ENCODE data around the gene CRB3.

CRB3 gene, protein sequence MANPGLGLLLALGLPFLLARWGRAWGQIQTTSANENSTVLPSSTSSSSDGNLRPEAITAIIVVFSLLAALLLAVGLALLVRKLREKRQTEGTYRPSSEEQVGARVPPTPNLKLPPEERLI

GRCh38 chr19:6464070-6464873 is at the start of gene CRB3:
Gene CRB3 (plus strand): TSS chr19:6464271. CDS start chr19:6464702, 431 bp downstream.
- H3K4me3 ChIP-seq (ENCODE audit: low read depth, low read length): peak within 1 kb of the TSS; percentile 91
- DNase-seq (ENCODE audit: low read depth): peak; percentile 71
- TF ChIP-seq CTCF (IDR thresholded peaks at IDR 0.05; ENCODE audit: control insufficient read depth, extremely low read depth, insufficient read depth): no peak

GRCh38 chr19:6414793-6415590 is 49.1 kb upstream of the CRB3 start:
- no peak overlapping the region for H3K4me3 ChIP-seq (ENCODE audit: low read depth, low read length)
- no peak for DNase-seq (ENCODE audit: low read depth)
- TF ChIP-seq CTCF (IDR thresholded peaks at IDR 0.05; ENCODE audit: control insufficient read depth, extremely low read depth, insufficient read depth): no peak

DNA sequence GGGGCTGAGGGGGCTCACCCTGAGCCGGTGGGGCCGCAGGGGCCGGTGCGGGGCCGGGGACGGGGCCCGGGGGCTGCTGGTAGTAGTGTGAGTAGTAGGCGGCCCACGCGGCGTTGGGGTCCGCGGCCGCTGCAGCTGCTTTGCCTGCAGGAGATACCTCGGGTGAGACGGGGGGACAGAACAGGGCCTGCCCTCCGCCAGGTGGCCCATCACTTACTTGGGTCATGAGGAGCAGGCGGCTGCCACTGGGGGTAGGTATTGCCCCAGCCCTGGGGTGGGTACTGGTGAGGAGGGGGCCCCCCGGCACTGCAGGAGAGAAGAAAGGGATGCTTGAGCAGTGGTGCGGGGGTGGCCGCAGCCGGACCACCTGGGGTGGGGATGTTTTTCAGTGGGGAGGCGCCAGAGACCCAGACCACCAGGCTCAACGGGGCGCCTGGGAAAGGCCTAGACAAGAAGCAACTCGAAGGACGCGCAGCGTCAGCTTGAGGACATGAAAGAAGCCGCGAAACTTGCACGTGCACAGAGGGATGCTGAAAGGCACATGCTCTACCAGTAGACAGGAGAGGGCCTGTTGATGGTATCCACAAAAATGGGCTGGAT is 48.4 kb upstream of the CRB3 start:
- no peak overlapping the region for H3K4me3 ChIP-seq (ENCODE audit: low read depth, low read length)
- no peak for DNase-seq (ENCODE audit: low read depth)
- no peak for TF ChIP-seq CTCF (IDR thresholded peaks at IDR 0.05; ENCODE audit: control insufficient read depth, extremely low read depth, insufficient read depth)

DNA sequence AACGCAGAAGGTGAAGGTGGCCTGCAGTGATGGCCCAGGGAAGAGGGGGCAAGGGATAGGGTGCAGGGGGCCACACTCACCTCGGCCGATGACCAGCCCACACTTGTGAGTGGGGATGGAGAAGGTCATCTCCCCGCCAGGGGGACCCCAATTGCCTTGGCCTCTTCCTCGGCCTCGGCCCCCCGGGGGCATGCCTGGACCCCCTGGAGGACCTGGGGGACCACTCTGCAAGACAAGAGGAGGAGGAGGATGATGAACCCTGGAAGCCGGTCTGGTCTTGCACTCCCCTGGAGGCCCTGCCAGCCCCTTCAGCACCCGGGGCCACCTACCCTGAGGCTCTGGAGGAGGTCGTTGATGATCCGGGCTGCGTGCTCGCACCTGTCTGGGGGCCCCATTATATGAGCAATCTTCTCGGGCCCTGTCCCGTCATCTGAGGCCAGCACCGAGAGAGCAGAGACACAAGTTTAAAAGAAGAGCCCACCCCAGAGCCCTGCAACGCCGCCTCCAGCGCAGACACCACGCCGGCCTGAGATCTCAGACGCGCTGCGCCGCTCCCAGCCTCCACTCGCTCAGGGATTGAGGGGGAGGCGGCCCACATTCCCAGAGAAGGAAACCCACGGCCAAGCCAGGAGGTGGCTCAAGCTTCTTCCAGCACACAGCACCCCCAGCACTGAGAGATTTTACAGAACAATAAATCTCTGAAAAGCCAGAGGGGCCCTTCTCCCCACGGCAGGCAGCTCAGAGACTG is 47.2 kb upstream of the CRB3 start:
- TF ChIP-seq CTCF (IDR thresholded peaks at IDR 0.05; ENCODE audit: control insufficient read depth, extremely low read depth, insufficient read depth): no peak
- H3K4me3 ChIP-seq (ENCODE audit: low read depth, low read length): no peak overlapping the region
- no peak for DNase-seq (ENCODE audit: low read depth)

- DNase-seq (ENCODE audit: low read depth): no peak
- peak; percentile 67 for TF ChIP-seq CTCF (IDR thresholded peaks at IDR 0.05; ENCODE audit: control insufficient read depth, extremely low read depth, insufficient read depth)
- no peak overlapping the region for H3K4me3 ChIP-seq (ENCODE audit: low read depth, low read length)
These were observed 46.1 kb upstream of the CRB3 start for GRCh38 chr19:6417713-6418561.
